ENCODE data around the gene CLTCL1.
A peak's percentile ranks its signal among the peaks of the same experiment; 100 is the strongest.

Gene CLTCL1

GRCh38 chr22:19197997-19198865 lies 93.3 kb downstream of the CLTCL1 start:
- no peak overlapping the region for H3K4me3 ChIP-seq (ENCODE audit: low read depth, low read length)

GRCh38 chr22:19196841-19197612 lies 94.5 kb downstream of the CLTCL1 start:
- no peak overlapping the region for H3K4me3 ChIP-seq (ENCODE audit: low read depth, low read length)

- H3K4me3 ChIP-seq (ENCODE audit: low read depth, low read length): no peak overlapping the region
Observed at GRCh38 chr22:19195796-19196731, 95.5 kb downstream of the CLTCL1 start.

- no peak overlapping the region for H3K4me3 ChIP-seq (ENCODE audit: low read depth, low read length)
Observed at GRCh38 chr22:19194766-19195536, 96.6 kb downstream of the CLTCL1 start.

GRCh38 chr22:19193879-19194278 lies 97.6 kb downstream of the CLTCL1 start:
- no peak overlapping the region for H3K4me3 ChIP-seq (ENCODE audit: low read depth, low read length)

GRCh38 chr22:19187716-19188563 lies 103.6 kb downstream of the CLTCL1 start:
- no peak overlapping the region for H3K4me3 ChIP-seq (ENCODE audit: low read depth, low read length)

- no peak overlapping the region for H3K4me3 ChIP-seq (ENCODE audit: low read depth, low read length)
Observed at GRCh38 chr22:19184276-19184997, 107.1 kb downstream of the CLTCL1 start.

- no peak overlapping the region for H3K4me3 ChIP-seq (ENCODE audit: low read depth, low read length)
Observed at GRCh38 chr22:19183216-19183615, 108.3 kb downstream of the CLTCL1 start.

- no peak overlapping the region for H3K4me3 ChIP-seq (ENCODE audit: low read depth, low read length)
Observed at GRCh38 chr22:19182472-19183157, 108.9 kb downstream of the CLTCL1 start.

- H3K4me3 ChIP-seq (ENCODE audit: low read depth, low read length): no peak overlapping the region
Observed at GRCh38 chr22:19181786-19182471, 109.6 kb downstream of the CLTCL1 start.

- H3K4me3 ChIP-seq (ENCODE audit: low read depth, low read length): no peak overlapping the region
Observed at GRCh38 chr22:19180740-19181410, 110.6 kb downstream of the CLTCL1 start.

- H3K4me3 ChIP-seq (ENCODE audit: low read depth, low read length): no peak overlapping the region
Observed at GRCh38 chr22:19180234-19180633, 111.3 kb downstream of the CLTCL1 start.

- H3K4me3 ChIP-seq (ENCODE audit: low read depth, low read length): peak overlapping the region; percentile 66
Observed at GRCh38 chr22:19179497-19180048, 111.9 kb downstream of the CLTCL1 start.

GRCh38 chr22:19178657-19179496 lies 112.6 kb downstream of the CLTCL1 start, which contains the start of gene SLC25A1:
Gene SLC25A1 (minus strand): TSS chr22:19178736. CDS start chr22:19178673, 63 bp downstream.
- H3K4me3 ChIP-seq (ENCODE audit: low read depth, low read length): peak within 1 kb of the TSS; percentile 67

GRCh38 chr22:19178065-19178656 lies 113.4 kb downstream of the CLTCL1 start:
- H3K4me3 ChIP-seq (ENCODE audit: low read depth, low read length): peak overlapping the region; percentile 67
